ENCODE results near the gene PATZ1.

Gene PATZ1

GRCh38 chr22:31282748-31283468 lies 63.2 kb downstream of the PATZ1 start:
- no peak for DNase-seq (ENCODE audit: low spot score)

- no peak for DNase-seq (ENCODE audit: low spot score)
Observed at GRCh38 chr22:31281733-31282132, 64.4 kb downstream of the PATZ1 start.

- no peak for DNase-seq (ENCODE audit: low spot score)
Observed at GRCh38 chr22:31279821-31280505, 66.2 kb downstream of the PATZ1 start.

- no peak for DNase-seq (ENCODE audit: low spot score)
Observed at GRCh38 chr22:31279327-31279669, 66.8 kb downstream of the PATZ1 start.

GRCh38 chr22:31278626-31279326 lies 67.4 kb downstream of the PATZ1 start:
- DNase-seq (ENCODE audit: low spot score): no peak

GRCh38 chr22:31278151-31278621 lies 68.0 kb downstream of the PATZ1 start:
- no peak for DNase-seq (ENCODE audit: low spot score)

- no peak for DNase-seq (ENCODE audit: low spot score)
Observed at GRCh38 chr22:31277741-31278140, 68.4 kb downstream of the PATZ1 start.

GRCh38 chr22:31276426-31277167 lies 69.5 kb downstream of the PATZ1 start:
- DNase-seq (ENCODE audit: low spot score): no peak
